Prostate gland (tissue), 2 donors: Measurements from ENCODE around the gene SNAPC1. TPM values are rescaled to one million over a fixed set of nuclear protein-coding genes. Genes with fewer than 3 reads are reported as not detected.

Experiments used
- DNase-seq: peaks from one replicate; pipeline ENCODE4 v3.0.0-alpha.2; 2019; ENCODE audit warnings: low spot score
- H3K27ac ChIP-seq, 2 donors: fragments of 200-600 bp; sonication (generic); 2 replicates each; pipeline ENCODE4 v1.5.1; 2017 to 2019
- H3K27me3 ChIP-seq: fragments of 200-600 bp; sonication (generic); replicated peaks from 2 replicates; pipeline ENCODE4 v1.5.1; 2019; ENCODE audit not compliant: insufficient read depth
- H3K36me3 ChIP-seq, 2 donors: fragments of 200-600 bp; sonication (generic); 1 replicate in 1 of 2; 2 replicates in 1 of 2; pipeline versions ENCODE4 v1.5.1 to v1.8.1; 2017 to 2019
- H3K4me1 ChIP-seq: fragments of 200-600 bp; sonication (generic); replicated peaks from 2 replicates; pipeline ENCODE4 v1.5.1; 2019
- H3K4me3 ChIP-seq, 2 donors: fragments of 200-600 bp; sonication (generic); 2 replicates each; pipeline ENCODE4 v1.5.1; 2017 to 2019
- H3K9me3 ChIP-seq: fragments of 200-600 bp; sonication (generic); 2 replicates; pipeline ENCODE4 v1.5.1; 2017
- CTCF ChIP-seq, 4 experiments: fragments of 200-600 bp in 2 of 4; fragments of 450-650 bp in 2 of 4; sonication (generic) in 2 of 4; IDR thresholded peaks; 1 replicate in 3 of 4; 2 replicates in 1 of 4; pipeline ENCODE4 v1.5.1; 2016 to 2019; ENCODE audit warnings: antibody characterized with exemption in 4 of 4, mild to moderate bottlenecking in 2 of 4, moderate library complexity in 2 of 4
- POLR2A ChIP-seq: fragments of 450-650 bp; IDR thresholded peaks from one replicate; pipeline ENCODE4 v1.6.1; 2016; ENCODE audit warnings: antibody characterized with exemption, mild to moderate bottlenecking
- POLR2AphosphoS5 ChIP-seq: sonication (generic); formaldehyde crosslinking; IDR thresholded peaks from one replicate; pipeline ENCODE4 v1.6.1; 2017; ENCODE audit warnings: antibody characterized with exemption
- WGBS: methylation state at CpG from one replicate; pipeline ENCODE4 v1.1.5; 2018; 5-methylcytosine and 5-hydroxymethylcytosine counted together
- intact Hi-C: fragments of 100-400 bp; cut with DNase I; formaldehyde crosslinking; loops from one replicate; pipeline ENCODE4 v1.14.2; 2022
- total RNA-seq, 2 donors: library from RNA; depleted of rRNA; stranded (reverse); fragments of >200 nt; gene quantifications; one replicate each; pipeline ENCODE4 v1.1.0, GENCODE V29; 2016

Gene SNAPC1
- total RNA-seq, 2 donors from 2014 or later = 10.2 to 10.7 TPM

- intact Hi-C loops = no loop called here
- Histone ChIP-seq H3K27ac (no peak overlapping the region), H3K9me3 (no peaks in the 10 kb centered on the region), H3K4me1 (no peaks in the 10 kb centered on the region), H3K4me3 (no peak overlapping the region), H3K36me3 (no peaks in the 10 kb centered on the region), H3K27me3 (no peaks in the 10 kb centered on the region)
- no peak for TF ChIP-seq CTCF (IDR thresholded peaks at IDR 0.05)
- WGBS = 66% methylated on average over 5 of the region's 5 CpGs
- no peak for DNase-seq
Measured at GRCh38 chr14:61719344-61720293, 42.6 kb upstream of the SNAPC1 start.

- no peaks in the 10 kb centered on the region for H3K36me3 ChIP-seq
- no peak for TF ChIP-seq POLR2AphosphoS5
- no peak for TF ChIP-seq POLR2A
- TF ChIP-seq CTCF (IDR thresholded peaks at IDR 0.05) = no peak
- H3K4me1 ChIP-seq = no peaks in the 10 kb centered on the region
- no peaks in the 10 kb centered on the region for H3K9me3 ChIP-seq
- no peak overlapping the region for H3K27ac ChIP-seq
- 34% methylated on average over 9 of the region's 9 CpGs for WGBS
- DNase-seq = no peak
- no peaks in the 10 kb centered on the region for H3K27me3 ChIP-seq
- intact Hi-C loops = no loop called here
- H3K4me3 ChIP-seq = no peak overlapping the region
Measured at GRCh38 chr14:61720294-61720661, 41.9 kb upstream of the SNAPC1 start.

GRCh38 chr14:61720741-61721140, 41.5 kb upstream of the SNAPC1 start:
- no peaks in the 10 kb centered on the region for H3K27me3 ChIP-seq
- intact Hi-C loops = no loop called here
- TF ChIP-seq POLR2AphosphoS5 (no peak), CTCF (IDR thresholded peaks at IDR 0.05) (no peak), POLR2A (no peak)
- WGBS = 77% methylated on average over 6 of the region's 6 CpGs
- H3K4me1 ChIP-seq = no peaks in the 10 kb centered on the region
- DNase-seq = no peak
- H3K9me3 ChIP-seq = no peaks in the 10 kb centered on the region
- no peaks in the 10 kb centered on the region for H3K36me3 ChIP-seq
- H3K27ac ChIP-seq = no peak overlapping the region
- H3K4me3 ChIP-seq = no peak overlapping the region

GRCh38 chr14:61724133-61724532, 38.1 kb upstream of the SNAPC1 start:
- no peaks in the 10 kb centered on the region for H3K9me3 ChIP-seq
- H3K27me3 ChIP-seq = no peaks in the 10 kb centered on the region
- H3K4me1 ChIP-seq = no peaks in the 10 kb centered on the region
- no peak overlapping the region for H3K4me3 ChIP-seq
- TF ChIP-seq POLR2AphosphoS5 (no peak), POLR2A (no peak), CTCF (IDR thresholded peaks at IDR 0.05) (no peak)
- WGBS = 86% methylated on average over 2 of the region's 2 CpGs
- intact Hi-C loops = no loop called here
- no peak for DNase-seq
- H3K36me3 ChIP-seq = peaks cover 0 to 4% of the 10 kb centered on the region in 2 donors
- H3K27ac ChIP-seq = no peak overlapping the region
